ENCODE measurements around the gene NAA20.

The NAA20 gene, protein sequence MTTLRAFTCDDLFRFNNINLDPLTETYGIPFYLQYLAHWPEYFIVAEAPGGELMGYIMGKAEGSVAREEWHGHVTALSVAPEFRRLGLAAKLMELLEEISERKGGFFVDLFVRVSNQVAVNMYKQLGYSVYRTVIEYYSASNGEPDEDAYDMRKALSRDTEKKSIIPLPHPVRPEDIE

DNA sequence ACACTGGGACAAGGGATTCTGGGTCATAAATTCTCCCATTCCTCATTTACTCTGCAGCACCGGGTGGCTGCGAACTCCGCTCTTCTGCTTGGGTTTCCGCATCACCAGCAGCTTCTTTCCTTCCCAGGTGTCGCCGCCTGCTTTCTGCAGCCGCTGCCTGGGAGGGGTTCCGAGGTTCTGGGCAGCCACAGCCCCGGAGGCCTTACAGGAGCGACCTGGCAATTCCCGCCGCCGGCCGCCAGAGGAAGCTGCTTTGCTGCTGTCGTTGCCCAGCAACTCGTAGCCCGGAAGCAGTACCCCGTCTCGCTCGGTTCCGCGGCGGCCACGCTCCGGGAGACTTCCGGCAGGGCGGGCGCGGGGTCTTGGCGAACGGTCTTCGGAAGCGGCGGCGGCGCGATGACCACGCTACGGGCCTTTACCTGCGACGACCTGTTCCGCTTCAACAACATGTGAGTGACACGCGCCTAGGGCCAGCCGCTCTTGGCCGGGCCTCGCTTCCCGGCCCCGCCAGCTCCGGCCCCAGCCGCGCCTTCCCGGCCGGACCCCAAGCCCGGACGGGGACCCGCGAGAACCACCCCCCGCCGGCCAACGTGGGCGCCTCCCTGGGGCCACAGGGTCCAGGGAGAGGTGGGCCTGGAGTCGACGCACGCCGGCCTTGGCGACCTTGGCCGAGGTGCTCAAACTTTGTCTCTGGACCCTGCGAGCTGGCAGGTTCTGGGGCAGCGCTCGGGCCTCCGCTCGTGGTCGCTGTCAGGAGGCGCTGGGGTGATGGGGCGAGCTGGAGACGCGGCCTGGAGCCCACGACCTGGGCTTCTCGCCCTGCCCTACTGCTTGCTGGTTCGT lies at the start of gene NAA20:
Gene NAA20 (plus strand): TSS at position 362 of the 843 bp plus-strand sequence. CDS start 35 bp downstream, at position 397.
- DNase-seq (ENCODE audit: low read depth in 2 of 2, low spot score in 1 of 2): peak; percentile 76 to 81

DNA sequence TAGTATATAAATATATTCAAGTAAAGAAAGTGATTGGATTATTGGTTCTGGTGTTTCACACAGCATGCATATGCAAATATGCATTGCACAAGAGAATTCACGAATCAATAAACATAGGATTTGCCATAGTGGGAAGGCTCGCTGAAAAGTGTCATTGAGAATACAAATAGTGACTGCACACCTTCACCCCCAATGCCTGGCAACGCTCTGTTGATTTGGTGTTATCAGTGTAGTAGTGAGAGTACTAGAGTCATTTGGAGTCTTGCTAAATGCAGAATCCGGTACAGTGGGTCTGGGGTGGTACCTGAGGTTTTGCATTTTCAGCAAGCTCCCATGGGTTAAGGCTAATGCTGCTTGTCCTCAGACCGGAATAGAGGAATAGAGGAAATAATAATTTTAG lies 49.7 kb upstream of the NAA20 start:
- no peak for DNase-seq (ENCODE audit: low read depth in 2 of 2, low spot score in 1 of 2)

DNA sequence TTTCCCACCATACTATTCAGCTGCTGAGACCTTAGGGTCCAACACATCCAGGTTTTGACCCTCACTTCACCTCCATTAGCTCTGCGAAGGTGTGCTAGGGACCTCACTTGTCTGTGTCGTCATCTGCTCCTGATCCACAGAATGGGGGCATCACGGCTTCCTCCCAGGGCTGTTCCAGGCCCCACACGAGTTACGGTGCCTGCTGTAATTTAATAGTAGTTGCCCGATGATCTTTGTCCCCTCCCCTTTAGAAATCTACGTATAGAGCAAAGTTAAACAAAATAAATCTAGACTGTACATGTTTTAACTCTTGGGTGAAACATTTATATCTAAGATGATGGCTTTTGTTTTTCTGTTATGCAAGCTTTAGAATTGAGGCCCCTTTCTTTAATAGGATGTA lies 49.1 kb upstream of the NAA20 start:
- DNase-seq (ENCODE audit: low read depth in 2 of 2, low spot score in 1 of 2): no peak

DNA sequence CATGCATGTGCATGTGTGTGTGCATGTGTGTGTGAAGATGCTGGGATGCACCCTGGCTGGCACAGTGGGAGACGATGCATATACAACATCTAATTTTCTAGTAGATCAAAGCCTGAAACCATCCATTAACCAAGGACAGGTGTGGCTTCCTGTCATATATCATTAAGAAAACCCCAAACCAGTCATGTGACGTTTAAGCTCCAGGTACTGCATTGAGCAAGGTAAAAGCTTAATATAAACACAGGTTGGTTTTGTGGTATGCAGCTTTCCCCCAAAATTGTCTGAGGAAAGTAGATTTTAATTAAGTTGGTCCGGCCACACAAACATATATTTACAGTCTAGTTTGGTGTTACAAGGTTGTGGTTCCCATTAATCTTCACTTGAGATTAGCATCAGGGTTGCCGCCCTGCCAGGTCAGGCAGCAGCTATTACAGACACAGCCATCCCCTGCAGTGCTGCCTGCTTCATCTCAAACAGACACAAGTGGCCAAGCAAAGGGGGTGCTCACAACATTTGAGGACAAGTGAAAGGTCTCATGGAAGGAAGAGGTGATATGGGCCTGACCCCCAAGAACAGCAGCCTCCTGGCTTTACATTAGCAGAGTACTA lies 48.6 kb upstream of the NAA20 start:
- no peak for DNase-seq (ENCODE audit: low read depth in 2 of 2, low spot score in 1 of 2)

DNA sequence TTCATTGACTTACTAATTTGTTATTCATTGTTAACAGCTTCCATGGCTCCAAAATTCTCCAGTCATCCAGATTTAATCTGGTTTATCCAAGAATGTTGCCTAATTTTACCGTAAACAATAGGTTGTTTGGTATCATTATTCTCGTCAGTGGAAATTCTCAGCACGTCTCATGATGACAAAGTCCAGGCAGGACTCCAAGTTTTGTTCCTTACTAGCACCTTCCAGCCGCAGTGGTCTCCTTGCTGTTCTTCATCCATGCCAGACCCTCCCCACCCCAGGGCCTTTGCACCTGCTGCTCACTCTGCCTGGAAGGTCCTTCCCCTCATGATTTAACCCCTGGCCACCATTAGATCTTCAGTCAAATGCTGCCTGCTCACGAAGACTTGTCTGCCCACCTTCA lies 48.1 kb upstream of the NAA20 start:
- no peak for DNase-seq (ENCODE audit: low read depth in 2 of 2, low spot score in 1 of 2)

DNA sequence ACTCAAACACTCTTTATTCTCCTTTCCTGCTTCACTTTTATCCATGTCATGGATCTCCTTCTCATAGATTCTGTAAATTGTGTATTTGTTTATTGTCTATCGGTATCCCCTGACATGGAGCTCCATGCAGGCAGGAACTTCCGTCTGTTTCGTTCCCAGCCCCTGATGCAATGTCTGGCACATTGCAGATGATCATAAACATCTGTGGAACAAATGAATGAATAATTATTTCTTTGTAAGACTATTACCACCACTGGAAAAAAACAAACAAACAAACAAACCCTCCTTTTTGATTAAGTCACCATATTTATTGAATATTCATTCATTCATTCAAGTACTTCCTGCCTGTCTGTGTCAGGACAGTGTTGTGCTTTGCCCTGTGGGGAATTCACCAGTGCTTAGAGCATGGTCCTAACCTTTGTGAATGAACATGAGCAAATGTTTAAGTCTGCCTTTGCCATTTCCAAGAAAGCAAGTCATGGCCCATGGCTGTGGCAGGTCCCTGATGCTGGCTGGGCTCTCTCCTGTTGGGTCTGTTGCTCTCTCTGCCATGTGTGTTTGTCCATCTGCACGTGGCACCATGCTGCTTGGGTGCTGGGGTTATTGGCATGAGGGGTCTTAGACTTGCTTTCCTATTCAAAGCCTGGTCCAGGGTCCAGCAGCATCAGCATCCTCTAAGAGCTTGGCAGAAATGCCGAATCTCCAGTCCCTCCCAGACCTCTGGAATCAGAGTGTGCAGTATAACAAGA lies 47.5 kb upstream of the NAA20 start:
- DNase-seq (ENCODE audit: low read depth in 2 of 2, low spot score in 1 of 2): no peak

DNA sequence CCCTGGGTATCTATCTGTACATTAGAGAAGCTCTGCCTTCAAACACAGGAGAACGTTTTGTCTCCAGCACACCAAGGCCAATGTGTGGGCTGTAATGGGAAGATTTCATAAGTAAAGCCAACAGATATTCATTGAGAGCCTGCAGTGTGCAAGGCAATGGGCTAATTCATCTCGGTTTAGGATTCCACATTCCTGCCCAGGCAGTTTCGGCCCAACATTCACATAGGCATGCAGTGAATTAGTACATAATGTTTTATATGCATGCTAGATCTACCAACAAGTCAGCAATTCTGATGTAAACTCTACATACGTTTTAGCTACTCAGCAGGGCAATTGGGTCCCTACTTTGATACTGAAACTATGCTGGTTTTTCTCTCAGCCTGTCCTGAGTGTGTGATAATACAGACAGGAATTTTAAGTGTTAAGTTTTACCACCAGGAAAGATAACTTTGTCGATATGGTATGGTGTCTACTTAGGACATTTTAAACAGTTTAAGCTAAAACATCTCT lies 46.9 kb upstream of the NAA20 start:
- DNase-seq (ENCODE audit: low read depth in 2 of 2, low spot score in 1 of 2): no peak

DNA sequence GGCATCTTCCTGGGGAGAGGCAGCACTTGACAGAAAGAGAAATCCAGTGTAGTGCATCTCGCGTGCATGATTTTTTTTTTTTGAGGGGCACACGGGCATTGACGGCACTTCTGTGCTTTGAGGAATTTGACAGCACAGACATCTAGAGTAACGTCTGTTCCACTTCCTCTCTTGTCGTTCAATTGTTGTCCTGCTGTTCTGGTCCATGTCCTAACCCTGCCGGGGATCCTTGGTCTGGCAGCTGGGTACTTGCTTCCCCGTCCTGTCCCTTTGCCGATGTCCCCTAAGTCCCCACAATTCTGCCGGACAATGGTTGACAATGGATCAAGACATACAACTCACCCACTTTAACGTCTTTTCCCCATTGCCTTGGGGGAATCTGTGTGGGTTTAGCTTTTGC lies 46.0 kb upstream of the NAA20 start:
- no peak for DNase-seq (ENCODE audit: low read depth in 2 of 2, low spot score in 1 of 2)

DNA sequence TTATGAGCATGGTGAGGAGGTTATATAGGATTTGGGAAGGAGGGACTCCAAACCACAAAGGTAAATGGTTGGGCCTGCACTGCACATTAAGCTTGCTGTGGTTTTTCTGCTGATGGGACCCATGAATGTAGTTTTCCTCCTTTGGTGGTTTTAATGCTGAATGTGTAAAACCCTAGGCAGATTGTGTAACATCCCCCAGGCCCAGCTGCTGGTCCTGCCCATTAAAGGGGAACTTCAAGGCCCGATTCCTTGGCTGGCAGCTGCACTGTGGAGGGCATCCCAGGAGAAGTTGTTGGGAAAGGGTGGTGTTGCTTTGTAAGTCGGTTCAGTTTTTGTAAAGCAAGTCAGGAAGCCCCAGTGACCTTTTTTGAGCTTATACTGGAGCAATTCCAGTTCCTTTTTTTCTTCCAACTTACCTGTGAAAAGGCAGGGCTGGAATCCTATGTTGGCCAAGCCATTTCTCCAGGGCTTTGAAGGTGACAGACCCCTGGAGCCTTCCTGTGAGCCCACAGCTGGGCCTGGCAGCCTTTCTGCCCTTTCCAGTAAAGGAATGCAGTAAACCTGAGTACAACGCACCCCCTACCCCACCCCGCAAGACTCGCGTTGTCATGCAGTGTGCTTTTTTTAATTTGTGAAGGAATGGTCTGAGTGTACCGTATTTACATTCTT lies 43.1 kb upstream of the NAA20 start:
- DNase-seq (ENCODE audit: low read depth in 2 of 2, low spot score in 1 of 2): no peak

DNA sequence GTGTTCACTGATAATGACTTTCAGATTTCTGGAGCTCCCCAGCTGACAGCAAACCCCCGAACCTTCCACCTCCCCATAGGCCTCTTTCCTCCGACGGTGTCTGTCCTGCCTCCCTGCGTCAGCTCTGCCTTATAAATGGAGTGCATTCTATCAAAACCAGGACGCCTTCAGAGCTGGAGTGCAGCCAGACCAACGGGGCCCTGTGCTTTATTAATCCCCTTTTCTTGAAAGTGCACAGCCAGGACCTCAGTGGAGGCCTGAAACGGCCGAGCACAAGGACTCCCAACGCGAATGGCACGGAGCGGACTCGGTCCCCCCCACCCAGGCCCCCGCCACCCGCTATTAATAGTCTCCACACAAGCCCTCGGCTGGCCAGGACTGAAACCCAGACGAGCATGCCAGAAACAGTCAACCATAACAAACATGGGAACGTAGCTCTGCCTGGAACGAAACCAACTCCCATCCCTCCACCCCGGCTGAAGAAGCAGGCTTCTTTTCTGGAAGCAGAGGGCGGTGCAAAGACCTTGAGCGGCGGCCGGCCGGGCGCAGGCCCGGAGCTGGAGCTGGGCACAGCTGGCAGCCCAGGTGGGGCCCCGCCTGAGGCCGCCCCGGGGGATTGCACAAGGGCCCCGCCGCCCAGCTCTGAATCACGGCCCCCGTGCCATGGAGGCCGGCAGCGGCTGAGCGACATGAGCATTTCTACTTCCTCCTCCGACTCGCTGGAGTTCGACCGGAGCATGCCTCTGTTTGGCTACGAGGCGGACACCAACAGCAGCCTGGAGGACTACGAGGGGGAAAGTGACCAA lies 42.3 kb upstream of the NAA20 start:
- DNase-seq (ENCODE audit: low read depth in 2 of 2, low spot score in 1 of 2): no peak

DNA sequence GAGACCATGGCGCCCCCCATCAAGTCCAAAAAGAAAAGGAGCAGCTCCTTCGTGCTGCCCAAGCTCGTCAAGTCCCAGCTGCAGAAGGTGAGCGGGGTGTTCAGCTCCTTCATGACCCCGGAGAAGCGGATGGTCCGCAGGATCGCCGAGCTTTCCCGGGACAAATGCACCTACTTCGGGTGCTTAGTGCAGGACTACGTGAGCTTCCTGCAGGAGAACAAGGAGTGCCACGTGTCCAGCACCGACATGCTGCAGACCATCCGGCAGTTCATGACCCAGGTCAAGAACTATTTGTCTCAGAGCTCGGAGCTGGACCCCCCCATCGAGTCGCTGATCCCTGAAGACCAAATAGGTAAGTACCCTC lies 41.7 kb upstream of the NAA20 start:
- DNase-seq (ENCODE audit: low read depth in 2 of 2, low spot score in 1 of 2): no peak

DNA sequence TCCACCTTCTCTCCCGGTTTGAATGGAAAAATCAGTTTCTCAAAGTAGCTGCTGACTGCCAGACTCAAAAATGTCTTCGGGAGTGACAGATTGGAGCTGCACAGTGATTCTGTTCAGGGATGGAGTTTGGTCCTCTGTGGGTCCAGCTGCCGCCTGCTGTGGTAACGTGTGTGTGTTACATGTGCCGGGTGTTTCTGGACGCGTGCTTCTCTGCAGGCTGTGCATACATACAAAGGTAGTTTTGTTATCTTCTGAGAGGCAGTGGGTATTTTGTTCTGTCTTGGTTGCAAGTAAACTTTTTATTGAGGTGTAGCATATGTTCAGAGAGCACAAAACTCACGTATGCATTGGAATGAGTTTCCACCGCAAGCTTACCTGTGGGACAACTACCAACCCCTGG lies 41.3 kb upstream of the NAA20 start:
- no peak for DNase-seq (ENCODE audit: low read depth in 2 of 2, low spot score in 1 of 2)

DNA sequence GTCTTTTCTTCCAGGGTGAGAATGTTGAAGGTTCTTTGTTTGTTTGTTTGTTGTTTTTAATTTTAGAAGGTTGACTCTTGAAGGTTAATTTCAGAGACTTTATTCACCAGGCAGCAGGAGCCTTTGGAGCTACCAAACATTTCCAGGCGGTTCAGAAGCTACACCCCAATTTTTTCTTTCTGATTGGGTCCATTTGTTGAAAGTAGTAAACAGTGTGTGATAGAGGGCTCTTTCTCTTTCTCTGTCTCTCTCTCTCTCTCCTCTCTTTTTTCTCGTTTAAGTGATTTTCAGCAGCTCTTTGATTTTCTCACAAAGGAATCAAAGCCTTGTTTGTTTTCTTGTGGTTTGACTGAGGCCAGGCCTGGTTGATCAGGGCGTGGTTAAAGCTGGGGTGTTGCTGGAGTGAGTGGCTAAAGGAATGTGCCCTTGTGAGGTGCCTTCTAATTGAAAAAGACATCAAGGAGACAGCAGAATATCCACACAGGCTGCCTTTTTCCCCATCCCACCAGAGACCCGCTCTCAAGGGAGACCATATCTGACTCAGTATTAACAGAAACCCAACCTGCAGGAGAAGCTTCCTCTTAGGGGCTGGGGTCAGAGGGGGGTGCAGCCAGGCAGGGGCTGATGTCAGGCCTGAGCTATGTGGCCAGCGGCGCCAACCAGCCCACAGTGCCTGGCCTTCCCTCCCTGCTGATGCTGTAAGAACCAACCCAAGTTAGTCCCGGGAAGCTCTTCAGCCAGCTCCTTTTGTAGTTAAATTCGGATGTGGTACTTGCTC lies 40.4 kb upstream of the NAA20 start:
- DNase-seq (ENCODE audit: low read depth in 2 of 2, low spot score in 1 of 2): no peak

DNA sequence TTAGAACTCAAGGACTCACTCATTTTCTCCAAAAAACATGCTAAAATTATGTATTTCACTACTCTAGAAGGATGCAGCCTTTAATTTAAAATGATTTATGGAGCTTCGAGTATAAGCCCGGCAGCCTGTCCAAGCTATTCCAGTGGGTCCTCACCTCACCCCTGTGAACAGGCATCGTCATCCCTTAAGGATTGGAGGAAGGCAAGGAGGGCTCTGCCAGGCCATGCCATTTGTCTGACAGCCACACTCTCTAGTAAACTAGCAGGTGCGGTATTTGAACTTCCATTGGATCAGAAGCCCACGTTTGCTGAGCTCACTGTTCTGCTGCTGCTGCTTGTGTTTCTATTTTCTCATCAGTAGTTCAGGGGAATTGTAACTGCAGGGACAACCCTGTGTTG lies 39.8 kb upstream of the NAA20 start:
- no peak for DNase-seq (ENCODE audit: low read depth in 2 of 2, low spot score in 1 of 2)

DNA sequence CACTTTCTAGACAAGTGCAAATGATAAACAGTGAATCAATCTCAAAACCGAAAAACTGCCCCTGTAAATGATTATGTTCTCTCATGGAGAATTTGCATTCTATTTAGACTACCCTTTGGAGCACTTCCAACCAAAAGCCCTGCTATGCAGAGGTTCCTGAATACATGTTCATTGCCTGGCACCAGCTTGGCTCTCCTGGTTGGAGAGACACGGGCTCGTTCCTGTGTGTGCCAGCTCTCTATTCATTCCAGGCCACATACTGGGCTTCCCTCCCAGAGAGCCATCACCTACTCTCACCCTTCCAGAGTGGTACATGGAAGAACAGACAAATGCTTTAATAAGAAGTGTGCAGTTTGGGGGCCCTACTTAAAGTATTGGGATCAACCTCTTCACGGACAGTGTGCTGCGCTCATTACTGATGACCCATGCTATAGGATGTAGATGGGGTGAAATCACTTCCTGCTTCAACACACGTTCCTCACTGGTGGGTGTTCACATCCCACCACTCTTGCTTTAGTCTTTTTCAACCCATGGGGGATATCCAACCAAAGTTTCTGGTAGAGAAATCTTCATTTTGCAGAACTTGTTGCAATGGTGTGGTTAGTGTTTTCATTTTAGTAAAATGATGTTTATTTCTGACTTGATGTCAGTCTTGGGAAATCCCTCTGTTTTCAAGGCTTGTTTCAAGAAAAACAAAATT lies 38.5 kb upstream of the NAA20 start:
- DNase-seq (ENCODE audit: low read depth in 2 of 2, low spot score in 1 of 2): no peak

DNA sequence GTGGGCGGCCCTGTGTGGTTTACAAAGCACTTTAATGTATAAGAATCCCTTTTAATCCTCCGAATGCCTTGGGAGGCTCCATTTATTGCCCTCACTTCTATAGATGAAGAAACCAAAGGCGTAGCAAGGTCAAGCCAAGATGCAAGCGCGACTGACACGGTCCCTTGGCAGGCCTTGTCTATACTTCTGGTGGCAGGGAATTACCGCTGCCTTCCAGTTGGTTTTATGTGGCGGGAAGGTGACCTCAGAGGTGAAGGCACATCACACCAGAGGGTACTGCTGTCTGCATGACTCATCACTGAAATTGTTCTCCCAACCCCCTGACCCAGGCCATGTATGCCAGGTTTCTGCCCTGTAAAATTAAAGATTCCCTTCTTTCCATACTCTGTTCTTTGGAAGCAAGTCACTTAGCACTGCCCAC lies 36.1 kb upstream of the NAA20 start:
- DNase-seq (ENCODE audit: low read depth in 2 of 2, low spot score in 1 of 2): no peak

DNA sequence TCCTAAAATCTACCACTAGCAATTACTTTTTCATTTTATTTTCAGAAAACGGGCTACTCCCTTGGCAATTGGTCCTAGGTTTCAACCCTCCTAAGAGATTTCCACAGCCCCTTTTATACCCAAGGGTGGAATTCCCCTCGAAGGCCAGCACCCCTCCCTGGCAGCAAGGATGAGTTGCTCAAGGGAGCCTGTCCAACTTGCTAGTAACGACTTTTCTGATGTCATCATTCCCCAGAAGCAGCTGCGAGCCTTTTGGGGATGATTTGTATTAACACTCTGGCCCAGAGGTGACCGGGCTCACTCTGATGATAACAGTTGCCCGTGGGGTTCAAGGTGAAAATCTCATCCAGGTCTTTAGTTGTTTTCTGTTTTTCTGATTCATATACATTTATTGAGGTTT lies 30.7 kb upstream of the NAA20 start:
- no peak for DNase-seq (ENCODE audit: low read depth in 2 of 2, low spot score in 1 of 2)

DNA sequence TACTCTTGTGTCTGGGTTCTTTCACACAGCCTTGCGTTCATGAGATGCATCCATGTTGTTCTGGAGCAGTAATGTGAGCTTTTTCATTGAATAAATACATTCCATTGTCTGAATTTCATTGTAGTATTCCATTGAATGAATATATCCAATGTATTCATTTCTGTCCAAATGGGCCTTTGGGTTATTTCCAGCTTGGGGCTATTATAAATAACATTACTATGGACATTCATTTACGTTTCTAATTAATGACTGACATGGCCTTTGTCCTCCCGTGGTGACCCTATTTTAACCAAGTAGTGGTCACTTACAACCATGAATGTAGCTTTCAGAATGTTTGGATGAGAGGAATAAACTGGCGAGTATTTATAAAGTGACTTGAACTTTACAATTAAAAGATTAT lies 30.1 kb upstream of the NAA20 start:
- no peak for DNase-seq (ENCODE audit: low read depth in 2 of 2, low spot score in 1 of 2)

DNA sequence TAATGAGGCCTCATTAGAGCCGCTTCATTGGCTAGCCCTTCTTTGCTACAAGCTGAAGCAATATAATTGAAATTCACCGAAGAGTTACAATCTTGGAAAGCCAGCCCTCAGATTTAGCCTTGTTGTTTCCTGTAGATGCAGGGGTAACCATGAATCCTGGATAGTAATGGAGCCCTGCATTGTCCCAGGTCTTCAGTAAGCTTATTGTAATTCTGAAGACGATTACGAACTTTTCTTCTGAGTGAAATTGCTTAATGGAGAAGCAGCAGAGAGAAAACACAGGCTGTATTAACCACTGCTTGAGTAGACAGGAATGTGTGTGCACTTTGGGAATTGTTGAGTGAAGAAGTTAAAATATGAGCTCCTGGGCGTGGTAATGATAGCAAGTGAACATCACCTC lies 26.3 kb upstream of the NAA20 start:
- DNase-seq (ENCODE audit: low read depth in 2 of 2, low spot score in 1 of 2): no peak
